DOHH2 (cell line): ENCODE results near the gene WTAP.
"Not testable (repeated sequence)": the region's sequence is repeated elsewhere in the genome, so short reads cannot be mapped to it uniquely, and the experiment has no call there.

Experiments used
- H3F3A ChIP-seq: fragments of 200-600 bp; sonication (generic), shearing (Covaris generic); 2 replicates; pipeline ENCODE4 v1.6.0; 2016; ENCODE audit warnings: antibody characterized with exemption, mild to moderate bottlenecking; ENCODE audit not compliant: control insufficient read depth, insufficient read depth
- H3K27ac ChIP-seq: fragments of 200-600 bp; sonication (generic); 2 replicates; pipeline ENCODE4 v1.5.1; 2014; ENCODE audit warnings: low read depth, mild to moderate bottlenecking, low read length, moderate library complexity
- H3K27me3 ChIP-seq: fragments of 200-600 bp; sonication (generic); 2 replicates; pipeline ENCODE4 v1.6.1; 2014; ENCODE audit warnings: mild to moderate bottlenecking, low read length, mixed read lengths; ENCODE audit not compliant: control insufficient read depth
- H3K36me3 ChIP-seq: fragments of 200-600 bp; sonication (generic); 2 replicates; pipeline ENCODE4 v1.6.1; 2014; ENCODE audit warnings: mild to moderate bottlenecking, low read length, moderate library complexity, mixed read lengths; ENCODE audit not compliant: control insufficient read depth
- H3K4me1 ChIP-seq: fragments of 200-600 bp; sonication (generic); 2 replicates; pipeline ENCODE4 v1.6.1; 2014; ENCODE audit warnings: mild to moderate bottlenecking, low read length, mixed read lengths; ENCODE audit not compliant: control insufficient read depth
- H3K4me2 ChIP-seq: fragments of 200-600 bp; sonication (generic); 2 replicates; pipeline ENCODE4 v1.6.0; 2014; ENCODE audit warnings: mild to moderate bottlenecking, low read length, moderate library complexity
- H3K4me3 ChIP-seq: fragments of 200-600 bp; sonication (generic); 2 replicates; pipeline ENCODE4 v1.5.1; 2014; ENCODE audit warnings: mild to moderate bottlenecking, low read length, mixed read lengths
- H3K79me2 ChIP-seq: fragments of 200-600 bp; sonication (generic); 2 replicates; pipeline ENCODE4 v1.6.1; 2014; ENCODE audit warnings: mild to moderate bottlenecking, low read length, mixed read lengths; ENCODE audit not compliant: control insufficient read depth
- H3K9me2 ChIP-seq: fragments of 200-600 bp; sonication (generic); replicated peaks from 2 replicates; pipeline ENCODE4 v1.6.1; 2014; ENCODE audit warnings: mild to moderate bottlenecking, low read length, mixed read lengths; ENCODE audit not compliant: control insufficient read depth
- H3K9me3 ChIP-seq: fragments of 200-600 bp; sonication (generic); 2 replicates; pipeline ENCODE4 v1.6.1; 2014; ENCODE audit warnings: antibody characterized with exemption, low read length, mixed read lengths; ENCODE audit not compliant: control insufficient read depth, insufficient read depth
- H4K20me1 ChIP-seq: fragments of 200-600 bp; sonication (generic); 2 replicates; pipeline ENCODE4 v1.6.0; 2014; ENCODE audit warnings: low read depth, mild to moderate bottlenecking, antibody characterized with exemption, low read length, moderate library complexity; ENCODE audit not compliant: control insufficient read depth, insufficient read depth
- EZH2phosphoT487 ChIP-seq: fragments of 200-600 bp; sonication (generic); IDR thresholded peaks from 2 replicates; pipeline ENCODE4 v1.6.1; 2017; ENCODE audit warnings: borderline replicate concordance, mild to moderate bottlenecking, antibody characterized with exemption, low read length, moderate library complexity, mixed read lengths
- TF ChIP-seq, protein P1 (sequence below): fragments of 200-600 bp; sonication (generic); IDR thresholded peaks from one replicate; pipeline ENCODE4 v1.5.1; 2014; ENCODE audit warnings: antibody characterized with exemption, mild to moderate bottlenecking, low read depth, low read length; ENCODE audit not compliant: poor library complexity, severe bottlenecking

WTAP gene

DNA sequence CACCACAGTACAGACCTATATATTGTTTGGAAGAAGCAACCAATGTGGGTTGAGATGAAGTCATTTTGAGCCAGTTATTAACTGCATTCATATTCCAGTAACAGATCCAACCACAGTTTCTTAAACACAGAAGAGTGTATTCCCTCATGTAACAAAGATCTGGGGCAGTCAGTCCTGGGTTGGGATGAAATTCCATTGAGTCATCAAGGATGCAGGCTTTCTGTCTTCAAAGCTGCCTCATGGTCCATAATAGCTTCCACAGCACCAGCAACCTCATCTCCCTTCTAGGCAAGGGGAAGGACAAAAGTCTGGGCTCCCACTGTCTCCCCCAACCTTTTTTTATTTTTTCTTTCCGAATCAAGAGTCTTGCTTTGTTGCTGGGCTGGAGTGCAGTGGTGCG, 31.3 kb upstream of the WTAP start:
- H3K27me3 ChIP-seq = no peaks in the 10 kb centered on the region
- H3K36me3 ChIP-seq = peaks cover 8% of the 10 kb centered on the region
- TF ChIP-seq EZH2phosphoT487 = no peak
- TF ChIP-seq, protein P1, sequence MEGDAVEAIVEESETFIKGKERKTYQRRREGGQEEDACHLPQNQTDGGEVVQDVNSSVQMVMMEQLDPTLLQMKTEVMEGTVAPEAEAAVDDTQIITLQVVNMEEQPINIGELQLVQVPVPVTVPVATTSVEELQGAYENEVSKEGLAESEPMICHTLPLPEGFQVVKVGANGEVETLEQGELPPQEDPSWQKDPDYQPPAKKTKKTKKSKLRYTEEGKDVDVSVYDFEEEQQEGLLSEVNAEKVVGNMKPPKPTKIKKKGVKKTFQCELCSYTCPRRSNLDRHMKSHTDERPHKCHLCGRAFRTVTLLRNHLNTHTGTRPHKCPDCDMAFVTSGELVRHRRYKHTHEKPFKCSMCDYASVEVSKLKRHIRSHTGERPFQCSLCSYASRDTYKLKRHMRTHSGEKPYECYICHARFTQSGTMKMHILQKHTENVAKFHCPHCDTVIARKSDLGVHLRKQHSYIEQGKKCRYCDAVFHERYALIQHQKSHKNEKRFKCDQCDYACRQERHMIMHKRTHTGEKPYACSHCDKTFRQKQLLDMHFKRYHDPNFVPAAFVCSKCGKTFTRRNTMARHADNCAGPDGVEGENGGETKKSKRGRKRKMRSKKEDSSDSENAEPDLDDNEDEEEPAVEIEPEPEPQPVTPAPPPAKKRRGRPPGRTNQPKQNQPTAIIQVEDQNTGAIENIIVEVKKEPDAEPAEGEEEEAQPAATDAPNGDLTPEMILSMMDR = no peak
- H3K9me2 ChIP-seq = no peaks in the 10 kb centered on the region
- H3K9me3 ChIP-seq = no peaks in the 10 kb centered on the region
- H3K27ac ChIP-seq = no peak overlapping the region
- no peaks in the 10 kb centered on the region; the same call in 1 of the 2 replicates for H3F3A ChIP-seq
- H3K4me3 ChIP-seq = no peak overlapping the region
- peaks cover 30% of the 10 kb centered on the region for H3K4me1 ChIP-seq
- H3K4me2 ChIP-seq = no peak overlapping the region
- H4K20me1 ChIP-seq = no peaks in the 10 kb centered on the region
- H3K79me2 ChIP-seq = peaks cover 20% of the 10 kb centered on the region

DNA sequence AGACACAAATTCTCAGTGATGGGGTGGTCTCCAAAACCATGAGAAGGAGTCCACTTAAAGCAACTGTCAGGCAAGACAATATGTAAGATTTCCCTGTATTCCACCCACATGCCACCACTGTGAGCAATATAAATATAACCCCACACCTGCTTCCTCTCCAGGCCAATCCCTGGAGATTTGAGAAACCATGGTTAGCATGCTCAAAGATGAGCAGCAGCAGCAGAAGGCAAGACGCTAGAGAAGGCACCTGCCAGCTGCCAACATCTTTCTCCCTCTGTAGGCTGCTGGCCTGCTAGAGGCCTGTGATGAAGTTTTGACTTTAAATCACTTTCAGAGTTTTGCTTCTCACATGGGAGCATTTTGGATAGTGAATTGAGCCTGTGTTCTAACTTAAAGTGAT, 26.3 kb upstream of the WTAP start:
- H3K27me3 ChIP-seq = no peaks in the 10 kb centered on the region
- H3K9me3 ChIP-seq = no peaks in the 10 kb centered on the region
- H3K36me3 ChIP-seq = no peaks in the 10 kb centered on the region
- no peak overlapping the region for H3K4me2 ChIP-seq
- H3K4me3 ChIP-seq = no peak overlapping the region
- no peaks in the 10 kb centered on the region for H3K4me1 ChIP-seq
- TF ChIP-seq EZH2phosphoT487 = no peak
- TF ChIP-seq, protein P1 = no peak
- H3K79me2 ChIP-seq = no peaks in the 10 kb centered on the region
- no peak overlapping the region for H3K27ac ChIP-seq
- H4K20me1 ChIP-seq = no peaks in the 10 kb centered on the region
- no peaks in the 10 kb centered on the region for H3F3A ChIP-seq
- H3K9me2 ChIP-seq = no peaks in the 10 kb centered on the region

GRCh38 chr6:159701413-159701999, 25.8 kb upstream of the WTAP start:
- H3K4me2 ChIP-seq = no peak overlapping the region
- no peaks in the 10 kb centered on the region for H3K36me3 ChIP-seq
- H3K9me2 ChIP-seq = no peaks in the 10 kb centered on the region
- no peaks in the 10 kb centered on the region for H3K9me3 ChIP-seq
- H3K79me2 ChIP-seq = no peaks in the 10 kb centered on the region
- no peaks in the 10 kb centered on the region for H3K27me3 ChIP-seq
- no peak overlapping the region for H3K27ac ChIP-seq
- H3K4me1 ChIP-seq = no peaks in the 10 kb centered on the region
- TF ChIP-seq EZH2phosphoT487 = no peak
- TF ChIP-seq, protein P1 = no peak
- H4K20me1 ChIP-seq = no peaks in the 10 kb centered on the region
- no peaks in the 10 kb centered on the region for H3F3A ChIP-seq
- no peak overlapping the region for H3K4me3 ChIP-seq

DNA sequence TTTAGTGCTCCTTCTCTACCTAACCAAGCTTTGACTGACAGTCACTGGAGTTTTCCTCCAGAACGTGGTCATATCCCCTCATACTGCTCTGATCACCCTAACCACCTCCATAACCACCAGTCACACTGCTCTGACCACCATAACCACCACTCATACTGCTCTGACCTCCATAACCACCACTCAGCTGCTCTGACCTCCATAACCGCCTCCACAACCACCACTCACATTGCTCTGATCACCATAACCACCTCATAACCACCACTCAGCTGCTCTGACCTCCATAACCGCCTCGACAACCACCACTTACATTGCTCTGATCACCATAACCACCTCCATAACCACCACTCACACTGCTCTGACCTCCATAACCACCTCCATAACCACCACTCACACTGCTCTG, 16.7 kb upstream of the WTAP start:
- H3K4me3 ChIP-seq, H3F3A ChIP-seq, H3K27ac ChIP-seq, H3K9me3 ChIP-seq, H3K9me2 ChIP-seq, H3K4me1 ChIP-seq, H4K20me1 ChIP-seq, H3K4me2 ChIP-seq, H3K27me3 ChIP-seq, H3K79me2 ChIP-seq, H3K36me3 ChIP-seq: not testable (repeated sequence)

- H3K79me2 ChIP-seq, H3K36me3 ChIP-seq, H3K4me1 ChIP-seq: not testable (repeated sequence)
Measured at GRCh38 chr6:159712389-159712788, 14.9 kb upstream of the WTAP start.

More at GRCh38 chr6:159712389-159712788, 14.9 kb upstream of the WTAP start:
- not testable (repeated sequence) for H3K4me3 ChIP-seq, H4K20me1 ChIP-seq, H3K27me3 ChIP-seq, H3F3A ChIP-seq, H3K9me2 ChIP-seq, H3K9me3 ChIP-seq, H3K4me2 ChIP-seq, H3K27ac ChIP-seq
